ENCODE measurements around the gene FRMD8.

The FRMD8 gene

DNA sequence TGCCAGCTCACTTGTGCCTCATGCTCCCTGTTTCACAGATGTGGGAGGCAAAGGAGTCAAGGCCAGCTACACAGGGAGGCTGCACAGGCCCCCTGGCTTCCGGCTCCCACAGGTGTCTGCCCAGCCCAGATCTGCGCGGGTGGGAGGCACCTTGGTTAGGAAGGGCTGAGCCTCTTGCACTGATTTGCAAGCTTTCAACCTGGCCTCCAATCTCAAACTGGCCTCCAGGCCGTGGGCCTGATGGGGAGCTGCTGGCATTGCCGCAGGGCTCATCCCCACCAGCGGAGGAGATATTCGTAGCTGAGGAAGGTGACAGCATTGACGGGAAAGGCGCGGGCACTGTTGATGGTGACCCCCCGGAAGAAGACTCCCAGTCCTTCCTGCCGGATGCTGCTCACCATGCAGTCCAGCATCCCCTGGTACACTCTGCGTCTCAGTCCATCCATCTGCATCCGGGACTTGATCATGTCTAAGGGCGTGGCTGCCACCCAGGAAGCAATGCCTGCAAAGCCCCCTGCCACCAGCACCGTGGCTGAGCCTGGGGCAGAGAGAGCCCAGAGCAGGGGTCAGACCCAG lies 10.2 kb upstream of the FRMD8 start:
- no peak for DNase-seq (ENCODE audit: low read depth)

GRCh38 chr11:65377036-65377435 lies 9.4 kb upstream of the FRMD8 start:
- DNase-seq (ENCODE audit: low read depth) = no peak

DNA sequence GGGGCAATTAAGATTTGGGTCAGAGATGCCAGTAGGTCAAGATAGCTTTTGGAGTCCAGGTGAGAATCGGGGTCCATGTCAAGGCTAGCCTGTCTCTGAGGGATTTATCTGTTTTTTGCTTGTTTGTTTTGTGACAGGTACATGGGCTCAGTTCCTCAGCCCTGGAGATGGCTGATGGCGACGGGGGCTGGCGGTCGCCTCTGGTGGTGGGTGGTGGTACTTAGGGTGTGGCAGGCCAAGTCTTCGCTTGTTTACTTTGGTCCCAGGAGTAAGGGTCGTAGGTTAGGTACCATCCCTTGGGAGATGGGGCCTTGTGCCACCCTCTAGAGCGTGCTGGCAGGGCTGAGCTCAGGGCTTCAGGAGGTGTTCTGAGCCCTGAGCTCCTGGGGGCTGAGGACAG lies 8.7 kb upstream of the FRMD8 start:
- no peak for DNase-seq (ENCODE audit: low read depth)

- DNase-seq (ENCODE audit: low read depth) = no peak
These were observed 8.1 kb upstream of the FRMD8 start for GRCh38 chr11:65378208-65378927.

DNA sequence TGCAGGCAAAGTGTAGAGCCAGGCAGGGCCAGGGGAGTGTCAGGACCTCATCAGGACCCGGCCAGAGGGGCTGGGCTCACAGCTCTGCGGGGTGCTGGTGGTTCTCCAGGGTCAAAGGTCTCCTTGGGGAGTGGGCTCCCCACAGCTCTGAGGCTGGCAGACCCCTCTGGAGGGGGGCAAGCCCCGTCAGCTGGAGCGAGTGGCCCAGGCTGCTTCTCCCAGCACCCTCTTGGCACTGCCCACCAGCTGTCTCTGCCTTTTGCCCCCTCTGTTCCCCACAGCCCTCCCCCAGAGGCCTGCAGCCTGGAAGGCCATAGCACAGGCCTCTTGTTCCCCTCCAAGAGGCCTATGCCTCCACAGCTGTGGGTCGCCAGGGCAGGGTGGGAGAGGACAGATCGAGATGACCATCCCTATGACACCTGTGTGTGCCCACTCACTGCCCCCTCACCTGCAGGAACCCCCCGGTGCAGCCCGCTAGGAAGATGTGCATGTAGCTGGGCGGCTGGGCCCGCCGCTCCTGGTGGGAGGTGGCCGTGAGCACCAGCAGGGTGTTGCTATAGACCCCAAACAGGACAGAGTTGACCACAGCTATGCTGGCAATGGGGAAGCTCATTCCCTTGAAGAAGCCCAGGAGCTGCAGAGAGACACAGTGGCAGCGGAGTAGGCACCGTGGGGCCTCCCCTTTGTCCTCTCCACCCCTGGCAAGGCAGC lies 7.4 kb upstream of the FRMD8 start:
- no peak for DNase-seq (ENCODE audit: low read depth)

GRCh38 chr11:65379698-65380459 lies 6.6 kb upstream of the FRMD8 start:
- DNase-seq (ENCODE audit: low read depth) = no peak

- no peak for DNase-seq (ENCODE audit: low read depth)
These were observed 5.8 kb upstream of the FRMD8 start for GRCh38 chr11:65380460-65381119.

DNA sequence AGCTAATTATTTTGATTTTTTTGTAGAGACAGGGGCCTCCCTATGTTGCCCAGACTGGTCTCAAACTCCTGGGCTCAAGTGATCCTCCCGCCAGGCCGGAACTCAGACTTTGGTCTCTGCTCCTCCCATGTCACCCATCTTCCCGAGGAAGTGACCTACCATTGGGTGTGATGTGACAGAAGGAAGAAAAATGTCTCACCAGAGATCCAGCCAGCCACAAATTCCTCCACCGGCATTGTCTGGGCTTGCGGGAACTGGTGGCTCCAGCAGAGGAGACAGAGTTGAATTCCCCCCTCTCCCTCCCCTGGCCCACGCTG lies 4.8 kb upstream of the FRMD8 start:
- no peak for DNase-seq (ENCODE audit: low read depth)

GRCh38 chr11:65382033-65382803 lies 4.2 kb upstream of the FRMD8 start, which contains the start of gene SLC25A45:
SLC25A45 (minus strand) TSS chr11:65382646; CDS start chr11:65381951, 695 bp downstream.
- peak; percentile 78 for DNase-seq (ENCODE audit: low read depth)

- DNase-seq (ENCODE audit: low read depth) = no peak
These were observed 3.6 kb upstream of the FRMD8 start for GRCh38 chr11:65382804-65383368.

GRCh38 chr11:65383778-65384177 lies 2.7 kb upstream of the FRMD8 start:
- no peak for DNase-seq (ENCODE audit: low read depth)

DNA sequence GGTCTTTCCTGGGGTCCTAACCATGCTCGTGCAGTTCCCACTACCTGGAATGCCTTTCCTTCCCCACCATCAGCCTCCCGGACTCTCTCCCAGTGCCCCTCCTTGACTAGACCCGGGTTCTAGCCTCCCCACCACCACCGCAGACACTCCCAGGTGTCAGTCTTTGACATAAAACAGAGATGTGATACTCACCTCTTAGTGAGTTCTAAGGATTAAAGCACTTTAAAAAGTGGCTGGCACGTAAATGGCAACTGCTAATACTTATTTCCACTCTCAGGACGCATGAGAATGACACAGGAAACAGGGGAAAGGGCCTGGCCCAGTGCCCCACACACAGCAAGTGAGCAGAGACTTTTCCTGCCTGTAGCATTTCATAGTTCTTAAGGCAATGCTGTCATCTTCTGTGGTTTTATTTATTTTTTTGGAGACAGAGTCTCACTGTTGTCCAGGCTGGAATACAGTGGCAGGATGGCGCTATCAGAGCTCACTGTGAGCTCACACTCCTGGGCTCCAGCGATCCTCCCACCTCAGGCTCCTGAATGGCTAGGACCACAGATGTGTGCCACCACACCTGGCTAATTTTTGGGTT lies 2.0 kb upstream of the FRMD8 start:
- no peak for DNase-seq (ENCODE audit: low read depth)

DNA sequence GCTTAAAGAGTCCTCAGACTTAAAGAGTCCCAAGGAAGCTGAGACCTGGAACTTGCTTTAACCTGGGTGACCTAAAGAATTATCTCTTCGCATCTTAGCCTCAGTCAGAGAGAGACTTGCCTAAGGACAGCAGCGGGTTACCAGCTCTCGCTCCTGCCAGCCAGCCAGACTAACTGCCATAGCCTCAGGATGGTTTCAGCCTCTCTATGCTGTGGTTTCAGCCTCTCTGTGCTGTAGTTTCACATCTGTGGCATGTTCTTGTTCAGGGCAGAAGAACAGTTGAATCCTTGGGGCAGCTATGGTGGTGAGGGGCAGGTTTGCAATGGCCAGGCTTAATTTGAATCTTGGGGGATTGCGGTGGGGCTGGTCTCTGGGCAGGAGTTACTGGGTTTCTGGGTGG lies 2.3 kb downstream of the FRMD8 start:
- DNase-seq (ENCODE audit: low read depth) = no peak

- no peak for DNase-seq (ENCODE audit: low read depth)
These were observed 3.0 kb downstream of the FRMD8 start for GRCh38 chr11:65389294-65389980.

DNA sequence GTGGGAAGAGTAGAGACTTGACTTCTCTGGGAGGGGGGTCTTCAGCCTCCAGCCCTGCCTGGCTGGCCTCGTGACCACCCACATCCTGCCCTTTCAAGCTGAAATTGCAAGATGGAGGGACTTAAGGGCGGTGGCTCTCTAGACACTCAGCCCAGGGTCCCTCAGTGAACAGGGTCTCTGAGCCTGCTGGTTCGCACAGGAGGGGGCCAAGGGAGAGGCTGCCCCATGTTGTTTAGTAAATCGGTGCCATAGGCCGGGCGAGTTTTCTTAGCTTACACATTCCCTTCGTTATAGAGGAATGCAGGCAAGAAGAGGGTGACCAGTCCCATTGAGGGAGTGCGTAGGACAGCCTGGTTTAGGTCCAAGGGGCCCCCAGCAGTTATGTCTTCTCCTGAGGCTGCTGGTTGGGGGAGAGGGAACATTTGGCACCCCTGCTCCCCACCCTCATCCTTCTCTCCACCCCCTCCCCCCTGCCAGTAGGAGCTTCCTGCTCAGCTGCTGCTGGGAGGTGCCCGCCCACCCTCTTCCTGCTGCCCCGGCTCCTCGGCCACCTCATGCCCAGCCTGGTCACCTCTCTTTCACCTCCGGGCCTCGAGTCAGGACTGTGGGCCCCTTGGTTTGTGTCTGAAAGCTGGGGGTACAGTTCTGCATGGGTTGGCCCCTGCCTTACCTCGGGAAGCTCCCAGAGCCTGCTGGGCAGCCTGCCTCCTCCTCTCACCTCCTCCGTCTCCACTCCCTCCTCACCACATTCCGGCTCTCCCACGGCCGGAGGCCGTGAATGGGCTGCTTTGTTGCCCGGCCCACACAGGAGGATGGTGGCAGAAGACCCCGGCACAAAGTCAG lies 3.9 kb downstream of the FRMD8 start:
- DNase-seq (ENCODE audit: low read depth) = no peak

DNA sequence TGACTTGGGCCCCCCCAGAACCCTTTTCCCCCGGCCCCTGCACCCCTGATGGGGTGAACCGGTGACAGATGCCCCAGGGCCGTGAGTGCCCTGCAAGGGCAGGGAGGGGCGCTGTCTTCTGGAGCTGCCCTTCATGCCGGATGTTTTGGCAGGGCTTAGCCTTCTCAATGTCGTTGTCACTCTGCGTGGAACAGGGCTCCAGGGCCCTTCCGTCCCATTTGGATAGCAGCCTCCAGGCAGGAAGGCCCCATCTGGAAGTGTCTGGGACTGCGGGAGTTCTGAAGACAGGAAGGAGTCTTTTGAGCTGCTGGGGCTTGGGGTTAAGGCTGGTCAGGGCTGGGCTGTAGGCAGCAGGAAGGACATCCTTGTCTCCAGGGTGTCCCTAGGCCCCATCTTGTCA lies 4.6 kb downstream of the FRMD8 start:
- DNase-seq (ENCODE audit: low read depth) = no peak

DNA sequence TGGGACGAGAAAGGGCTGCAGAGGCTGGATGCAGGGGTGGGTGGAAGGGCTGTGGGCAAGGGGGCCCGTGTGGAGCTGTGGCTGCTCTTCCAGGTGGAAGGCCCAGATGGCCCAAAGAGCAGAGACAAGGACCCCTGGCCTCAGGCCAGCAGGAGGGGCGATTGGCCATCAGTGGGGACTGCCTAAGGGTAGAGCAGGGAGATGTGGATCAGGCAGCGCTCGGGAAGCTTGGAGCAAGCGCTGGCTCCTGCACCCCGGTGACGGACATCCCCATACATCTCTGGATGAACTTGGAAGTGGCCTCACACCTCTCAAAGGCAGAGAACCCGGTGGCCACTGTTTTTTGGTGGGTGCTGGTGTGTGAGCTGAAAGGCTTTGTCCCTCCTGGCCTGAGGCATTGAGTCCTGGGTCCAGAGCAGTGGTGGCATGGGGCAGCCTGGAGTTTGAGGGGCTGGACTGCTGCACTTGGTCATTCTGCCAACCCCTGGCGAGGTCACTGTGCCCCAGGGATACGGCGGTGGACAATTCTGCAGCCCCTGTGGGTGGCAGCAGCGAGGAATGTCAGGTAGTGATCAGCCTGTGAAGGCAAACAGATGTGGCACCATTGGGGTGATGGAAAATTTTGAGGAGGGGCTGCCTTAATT lies 5.9 kb downstream of the FRMD8 start:
- no peak for DNase-seq (ENCODE audit: low read depth)

- DNase-seq (ENCODE audit: low read depth) = no peak
These were observed 6.5 kb downstream of the FRMD8 start for GRCh38 chr11:65392899-65393298.

Data from stimulated activated CD8-positive, alpha-beta memory T cell treated with anti-CD3 and anti-CD28 coated beads, Interleukin-15, amount 100 ng/mL, for 1 hour (primary cell).